ENCODE measurements around the gene TSHZ3. TPM values are rescaled to one million over a fixed set of nuclear protein-coding genes. Genes with fewer than 3 reads are reported as not detected.

TSHZ3 gene
- total and polyA plus RNA-seq, 9 of the 15 experiments (the other 6 are each of a cell fraction or from before 2014, with no cell fraction given): 0.03 to 0.13 (median 0.05) TPM; not detected in 5

DNA sequence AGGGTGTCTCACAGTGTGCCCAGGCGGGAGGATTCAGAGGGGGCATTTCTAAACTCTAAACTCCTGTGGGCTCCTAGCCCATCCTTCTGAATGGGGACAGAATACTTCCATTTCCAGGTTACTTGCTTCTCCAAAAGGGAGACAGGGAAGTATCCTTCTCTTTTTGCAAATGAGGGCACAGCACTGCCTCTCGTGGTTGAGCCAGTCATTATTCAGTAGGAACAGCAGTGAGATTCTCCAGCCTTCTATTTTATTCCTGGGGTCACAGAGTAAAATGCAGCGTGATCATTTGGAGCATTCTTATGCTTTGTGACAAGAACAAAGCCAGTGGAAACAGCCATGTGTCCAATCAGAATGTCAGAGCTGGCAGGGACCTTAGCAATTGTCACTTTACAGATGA, 15.7 kb upstream of the TSHZ3 start:
- WGBS (ENCODE audit: insufficient coverage, low coverage, missing lambda C conversion rate): 2% methylated on average over 3 of the region's 3 CpGs
- TF ChIP-seq ADNP (tag; IDR thresholded peaks at IDR 0.05) (no peak), NRF1 (conservative IDR thresholded peaks at IDR 0.05 in 1 of 2, IDR thresholded peaks at IDR 0.05 in 1 of 2) (no peak), KLF10 (CRISPR knock-in tag; IDR thresholded peaks at IDR 0.05) (no peak), NFE2 (IDR thresholded peaks at IDR 0.05; ENCODE audit: low read depth) (no peak), SAFB (IDR thresholded peaks at IDR 0.05; ENCODE audit: borderline replicate concordance, low read depth, low read length) (no peak), RBM25 (IDR thresholded peaks at IDR 0.05; ENCODE audit: low read depth, low read length, severe bottlenecking) (no peak), FOXM1 (IDR thresholded peaks at IDR 0.05; ENCODE audit: low read depth) (no peak), FOXM1 (CRISPR knock-in tag; IDR thresholded peaks at IDR 0.05; ENCODE audit: low read depth) (no peak), FOXK2 (conservative IDR thresholded peaks at IDR 0.05 in 1 of 2, IDR thresholded peaks at IDR 0.05 in 1 of 2; ENCODE audit: low read depth in 2 of 2) (no peak), LARP7 (IDR thresholded peaks at IDR 0.05) (no peak), ZFX (CRISPR knock-in tag; IDR thresholded peaks at IDR 0.05) (no peak), HLTF (IDR thresholded peaks at IDR 0.05) (no peak)
- TF ChIP-seq, protein P1, sequence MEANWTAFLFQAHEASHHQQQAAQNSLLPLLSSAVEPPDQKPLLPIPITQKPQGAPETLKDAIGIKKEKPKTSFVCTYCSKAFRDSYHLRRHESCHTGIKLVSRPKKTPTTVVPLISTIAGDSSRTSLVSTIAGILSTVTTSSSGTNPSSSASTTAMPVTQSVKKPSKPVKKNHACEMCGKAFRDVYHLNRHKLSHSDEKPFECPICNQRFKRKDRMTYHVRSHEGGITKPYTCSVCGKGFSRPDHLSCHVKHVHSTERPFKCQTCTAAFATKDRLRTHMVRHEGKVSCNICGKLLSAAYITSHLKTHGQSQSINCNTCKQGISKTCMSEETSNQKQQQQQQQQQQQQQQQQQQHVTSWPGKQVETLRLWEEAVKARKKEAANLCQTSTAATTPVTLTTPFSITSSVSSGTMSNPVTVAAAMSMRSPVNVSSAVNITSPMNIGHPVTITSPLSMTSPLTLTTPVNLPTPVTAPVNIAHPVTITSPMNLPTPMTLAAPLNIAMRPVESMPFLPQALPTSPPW (CRISPR knock-in tag; IDR thresholded peaks at IDR 0.05): no peak
- TF ChIP-seq, protein P2, sequence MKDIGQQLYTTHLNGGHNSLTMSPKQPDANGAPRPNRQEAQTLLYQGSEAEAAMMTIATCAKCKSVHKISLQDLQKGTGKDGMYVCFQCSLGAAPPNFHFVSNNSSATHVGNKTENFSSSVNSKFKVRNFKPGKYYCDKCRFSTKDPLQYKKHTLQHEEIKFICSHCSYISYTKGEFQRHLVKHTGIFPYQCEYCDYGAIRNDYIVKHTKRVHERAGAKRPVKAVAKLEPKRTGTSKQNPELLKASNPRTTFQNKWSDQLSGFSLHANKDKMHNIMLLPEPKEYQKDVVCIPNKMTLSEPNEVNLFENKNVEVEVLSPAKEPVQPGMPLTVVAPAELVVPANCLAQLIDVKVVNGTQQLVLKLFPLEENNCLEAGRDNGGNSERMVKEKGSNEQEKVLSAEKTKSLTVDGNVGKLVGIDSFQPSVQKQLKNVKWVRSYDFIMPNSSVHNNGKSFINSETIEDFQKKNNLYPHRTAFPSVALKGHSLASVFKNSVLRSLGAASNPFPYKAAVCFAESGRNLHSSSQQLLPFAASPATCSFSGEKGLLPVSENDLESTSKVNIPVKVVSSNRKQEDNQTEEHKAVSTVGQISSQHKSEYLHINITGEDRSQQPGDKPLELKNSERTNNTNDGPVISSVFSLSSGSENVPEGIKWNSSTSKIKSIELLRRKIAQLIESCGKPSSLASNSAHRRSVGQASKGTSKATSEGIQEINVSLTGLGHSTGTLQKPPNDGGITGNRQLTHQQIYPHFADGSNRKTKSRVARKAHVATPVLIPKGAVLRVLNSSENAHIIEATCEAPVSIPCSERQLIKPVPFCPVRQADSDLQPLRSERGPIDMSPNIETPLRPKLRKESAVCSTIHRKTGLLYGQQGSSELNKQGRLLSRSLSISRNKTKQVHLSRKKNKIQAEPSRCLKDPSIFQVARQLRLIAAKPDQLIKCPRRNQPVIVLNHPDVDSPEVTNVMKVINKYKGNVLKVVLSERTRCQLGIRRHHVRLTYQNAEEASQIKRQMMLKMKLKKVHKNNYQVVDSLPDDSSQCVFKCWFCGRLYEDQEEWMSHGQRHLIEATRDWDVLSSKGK (CRISPR knock-in tag; IDR thresholded peaks at IDR 0.05): no peak
- TF ChIP-seq, protein P3, sequence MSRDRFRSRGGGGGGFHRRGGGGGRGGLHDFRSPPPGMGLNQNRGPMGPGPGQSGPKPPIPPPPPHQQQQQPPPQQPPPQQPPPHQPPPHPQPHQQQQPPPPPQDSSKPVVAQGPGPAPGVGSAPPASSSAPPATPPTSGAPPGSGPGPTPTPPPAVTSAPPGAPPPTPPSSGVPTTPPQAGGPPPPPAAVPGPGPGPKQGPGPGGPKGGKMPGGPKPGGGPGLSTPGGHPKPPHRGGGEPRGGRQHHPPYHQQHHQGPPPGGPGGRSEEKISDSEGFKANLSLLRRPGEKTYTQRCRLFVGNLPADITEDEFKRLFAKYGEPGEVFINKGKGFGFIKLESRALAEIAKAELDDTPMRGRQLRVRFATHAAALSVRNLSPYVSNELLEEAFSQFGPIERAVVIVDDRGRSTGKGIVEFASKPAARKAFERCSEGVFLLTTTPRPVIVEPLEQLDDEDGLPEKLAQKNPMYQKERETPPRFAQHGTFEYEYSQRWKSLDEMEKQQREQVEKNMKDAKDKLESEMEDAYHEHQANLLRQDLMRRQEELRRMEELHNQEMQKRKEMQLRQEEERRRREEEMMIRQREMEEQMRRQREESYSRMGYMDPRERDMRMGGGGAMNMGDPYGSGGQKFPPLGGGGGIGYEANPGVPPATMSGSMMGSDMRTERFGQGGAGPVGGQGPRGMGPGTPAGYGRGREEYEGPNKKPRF (IDR thresholded peaks at IDR 0.05; ENCODE audit: low read depth, low read length): no peak

More for the DNA sequence above, 15.7 kb upstream of the TSHZ3 start:
- Histone ChIP-seq H3K9me1 (ENCODE audit: control insufficient read depth, insufficient read depth, low read length) (no peaks in the 10 kb centered on the region), H4K20me1 (replicated peaks; ENCODE audit: control insufficient read depth, insufficient read depth, low read length) (no peaks in the 10 kb centered on the region), H2AFZ (ENCODE audit: low read depth, low read length) (no peak overlapping the region), H3K36me3 (ENCODE audit: control insufficient read depth, insufficient read depth, low read length) (no peaks in the 10 kb centered on the region), H3K27ac (ENCODE audit: extremely low read depth, low read depth, low read length) (no peak overlapping the region), H3K4me1 (replicated peaks in 1 of 2; ENCODE audit: control insufficient read depth in 2 of 2, insufficient read depth in 2 of 2, low read length in 2 of 2) (no peaks in the 10 kb centered on the region), H3K4me2 (ENCODE audit: insufficient read depth, low read length) (no peak overlapping the region), H3K9me3 (replicated peaks; ENCODE audit: control insufficient read depth, insufficient read depth, low read depth, low read length) (no peaks in the 10 kb centered on the region), H3K27me3 (ENCODE audit: control insufficient read depth in 2 of 2, insufficient read depth in 2 of 2, low read length in 2 of 2) (peaks cover 0 to 10% of the 10 kb centered on the region in 2 experiments; a peak in 1 of 5 replicates), H3K9ac (ENCODE audit: insufficient read depth in 1 of 2, low read depth in 2 of 2, low read length in 2 of 2) (no peak overlapping the region), H3K4me3 (no peak overlapping the region), H3K79me2 (ENCODE audit: control insufficient read depth, insufficient read depth, low read length) (no peaks in the 10 kb centered on the region)
- BruUV-seq (replicated peaks): no TSS peak
- intact Hi-C loops (cut with micrococcal nuclease) (no loop called here), in situ Hi-C loops (cut with MboI) (no loop called here)
- ATAC-seq (no peak), FAIRE-seq (no peak), DNase-seq (ENCODE audit: extremely low read depth in 1 of 4, low spot score in 3 of 4) (no peak)
- ChIA-PET CTCF (ENCODE audit: low intra/inter-chr PET ratio) (no interaction called here), POLR2A (no interaction called here)

All from K562 (cell line).